NCI-H2029 (cell line): ENCODE results near the gene THEMIS.
"Not testable (repeated sequence)": the region's sequence is repeated elsewhere in the genome, so short reads cannot be mapped to it uniquely, and the experiment has no call there.

Experiments used
- DNase-seq: peaks from one replicate; lab custom pipeline; 2025; lab: John Stamatoyannopoulos, UW

THEMIS gene

DNA sequence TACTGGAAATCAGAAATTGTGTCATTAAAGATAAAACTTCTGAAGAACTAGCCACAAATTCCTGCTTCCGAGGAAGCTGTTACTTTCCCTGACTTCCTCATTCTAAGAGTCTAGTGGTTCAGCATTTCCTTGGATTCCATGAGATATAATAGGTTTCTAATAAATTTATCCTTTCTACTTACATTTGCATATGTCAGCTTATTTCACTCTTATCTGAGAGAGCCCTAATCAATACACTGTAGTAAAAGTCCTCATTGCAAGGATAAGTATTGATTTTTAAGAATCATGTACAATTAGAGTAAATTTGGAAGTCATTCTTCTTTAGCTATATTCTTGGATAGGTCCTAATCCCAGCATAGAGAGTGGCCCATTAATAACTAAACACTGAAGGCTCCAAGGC lies 16.9 kb upstream of the THEMIS start:
- no peak for DNase-seq

DNA sequence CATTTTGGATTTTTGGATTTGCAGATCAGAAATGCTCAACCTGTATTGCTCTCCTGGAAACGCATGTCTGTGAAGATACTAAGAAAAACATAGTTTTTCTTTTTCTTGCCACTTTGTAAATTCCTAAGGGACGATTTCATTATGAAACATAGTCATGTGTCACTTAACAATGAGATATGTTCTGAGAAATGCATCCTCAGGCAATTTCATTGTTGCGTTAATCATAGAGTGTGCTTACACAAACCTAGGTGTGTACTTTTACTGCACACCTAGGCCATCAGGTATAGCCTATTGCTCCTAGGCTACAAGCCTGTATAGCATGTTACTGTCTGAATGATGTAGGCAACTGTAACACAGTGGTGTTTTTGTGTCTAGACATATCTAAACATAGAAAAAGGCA lies 13.4 kb upstream of the THEMIS start:
- no peak for DNase-seq

DNA sequence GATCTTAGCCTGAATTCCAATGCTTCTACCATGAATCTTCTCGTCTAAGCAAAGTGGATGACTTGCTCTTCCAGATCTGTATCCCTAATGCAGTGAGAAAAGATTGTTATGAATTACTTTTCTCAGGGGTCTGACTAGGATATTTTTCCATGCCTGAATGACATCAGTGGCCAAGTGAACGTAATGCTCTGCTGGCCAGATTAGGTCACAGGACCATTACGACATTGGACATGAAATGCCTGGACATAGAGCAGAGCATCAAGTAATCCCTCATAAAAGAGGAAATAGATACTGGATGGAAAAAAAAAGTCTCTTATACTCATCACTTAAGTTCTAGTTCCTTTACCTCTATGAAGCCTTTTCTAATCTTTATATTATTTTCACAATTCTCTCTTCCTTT lies 12.1 kb upstream of the THEMIS start:
- no peak for DNase-seq

DNA sequence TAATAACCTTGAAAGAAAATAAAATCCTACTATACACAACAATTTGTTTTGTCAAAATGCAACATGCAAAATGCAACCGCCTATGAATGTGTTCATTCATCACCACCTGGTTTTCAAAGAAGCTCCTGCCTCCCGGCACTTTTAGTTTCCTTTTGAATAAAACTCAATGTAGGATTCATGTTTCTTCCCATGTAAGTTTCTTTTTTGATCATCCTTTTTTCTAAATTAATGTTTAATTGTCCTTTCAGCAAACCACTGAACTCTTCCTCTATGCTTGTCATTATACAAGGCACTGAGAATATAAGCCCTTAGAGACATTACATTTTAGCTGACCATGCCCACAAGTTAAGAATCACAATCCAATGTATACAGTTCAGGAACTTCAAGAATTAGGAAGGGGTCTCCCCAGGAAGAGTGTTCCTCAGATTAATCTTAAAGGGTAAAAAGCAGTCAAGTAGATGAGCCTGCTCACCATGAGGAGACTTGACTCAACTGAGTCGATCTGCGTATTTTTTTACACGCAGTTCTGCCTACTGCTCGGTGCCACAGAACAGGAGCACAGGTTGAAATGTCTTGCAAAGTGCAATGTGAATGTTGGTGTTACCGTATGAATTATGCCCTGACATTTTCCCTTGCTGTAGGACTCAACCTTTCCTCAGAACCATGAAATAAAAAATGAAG lies 7.2 kb upstream of the THEMIS start:
- no peak for DNase-seq

DNA sequence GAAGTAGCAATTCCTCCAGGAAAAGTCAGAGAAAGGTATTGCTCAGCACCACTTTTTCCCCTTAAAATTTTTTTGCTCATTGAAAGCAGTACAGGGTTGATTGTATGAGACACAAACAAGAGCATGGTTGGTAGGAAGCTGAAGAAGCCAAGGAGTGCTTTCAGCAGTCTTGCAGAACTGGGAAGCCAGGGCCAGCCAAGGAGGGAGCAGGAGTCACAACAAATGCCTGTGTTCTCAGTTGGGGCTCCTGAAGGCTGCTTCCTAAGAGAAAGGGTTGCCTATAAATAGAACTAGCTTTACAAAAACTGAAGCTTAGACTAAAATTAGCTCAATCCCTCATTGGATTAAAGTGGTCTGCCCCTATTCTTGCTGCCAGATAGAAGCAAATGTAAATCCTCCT lies 3.3 kb upstream of the THEMIS start:
- DNase-seq: no peak

DNA sequence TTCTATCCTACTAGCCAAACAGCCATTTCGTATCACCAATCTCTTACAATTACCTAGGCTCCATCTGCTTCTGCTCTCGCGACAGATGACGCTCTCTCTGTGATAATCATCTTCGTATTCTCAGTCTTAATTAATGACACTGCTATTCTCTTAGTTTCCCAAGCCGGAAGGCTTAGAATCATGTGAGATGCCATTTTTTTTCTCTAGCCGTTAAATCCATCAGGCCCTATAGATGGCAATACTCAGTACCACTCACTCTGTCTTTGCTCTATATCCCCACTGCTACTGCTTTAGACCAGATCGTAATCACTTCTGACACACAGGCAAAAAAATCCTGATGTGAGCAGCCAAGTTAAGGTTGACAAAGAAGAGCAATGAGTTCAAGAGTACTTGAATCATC lies 2.1 kb upstream of the THEMIS start:
- DNase-seq: no peak

DNA sequence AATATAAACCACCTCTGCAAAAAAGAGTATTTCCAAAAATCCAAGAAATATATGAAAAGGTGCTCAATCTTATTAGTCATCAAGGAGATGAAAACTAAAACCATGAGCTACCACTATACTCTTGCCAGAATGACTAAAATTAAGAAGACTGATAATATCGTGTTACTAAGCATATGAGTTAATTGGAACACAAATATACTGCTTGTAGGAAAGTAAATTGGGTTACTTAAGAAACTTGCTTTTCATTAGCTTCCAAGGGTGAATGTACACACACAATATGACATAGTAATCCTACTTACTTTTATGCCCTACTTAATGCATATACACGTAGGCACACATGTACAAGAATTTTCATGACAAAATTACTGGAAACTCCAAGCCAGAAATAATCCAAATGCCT lies 3.4 kb downstream of the THEMIS start:
- no peak for DNase-seq

DNA sequence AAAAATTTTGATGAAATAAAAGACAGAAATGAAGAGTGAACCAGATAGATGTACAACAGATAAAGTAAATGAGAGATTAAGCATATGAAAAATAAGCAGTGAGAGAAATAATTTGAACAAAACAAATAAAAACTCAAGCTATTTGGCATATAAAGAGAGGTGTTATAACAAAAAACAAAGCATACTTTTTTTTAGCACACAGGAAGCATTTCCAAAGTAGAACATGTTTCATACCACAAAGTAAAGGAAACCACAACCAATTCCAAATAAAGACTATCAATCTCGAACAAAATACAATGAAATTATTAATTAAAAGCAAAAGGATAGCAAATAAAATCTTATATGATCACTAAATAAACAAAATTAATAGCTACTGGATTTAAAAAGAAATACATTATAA lies 6.8 kb downstream of the THEMIS start:
- no peak for DNase-seq

DNA sequence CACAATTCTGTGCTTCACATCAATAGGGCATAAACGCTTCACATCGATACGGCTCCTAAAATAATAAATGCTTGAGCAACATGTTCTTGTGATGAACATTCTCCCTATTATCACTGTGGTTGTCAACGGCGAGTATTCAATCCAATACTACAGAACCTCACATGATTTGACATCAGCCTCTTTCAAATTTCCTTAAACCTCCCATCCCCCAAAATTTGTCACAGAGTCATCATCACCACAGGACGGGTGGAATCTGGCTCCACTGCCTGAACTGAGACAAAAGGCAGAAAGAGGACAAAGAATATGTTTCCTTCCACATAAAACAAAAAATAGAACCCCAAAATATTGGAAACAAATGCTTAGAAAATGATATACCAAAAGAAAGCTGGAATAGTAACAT lies 7.3 kb downstream of the THEMIS start:
- DNase-seq: no peak

DNA sequence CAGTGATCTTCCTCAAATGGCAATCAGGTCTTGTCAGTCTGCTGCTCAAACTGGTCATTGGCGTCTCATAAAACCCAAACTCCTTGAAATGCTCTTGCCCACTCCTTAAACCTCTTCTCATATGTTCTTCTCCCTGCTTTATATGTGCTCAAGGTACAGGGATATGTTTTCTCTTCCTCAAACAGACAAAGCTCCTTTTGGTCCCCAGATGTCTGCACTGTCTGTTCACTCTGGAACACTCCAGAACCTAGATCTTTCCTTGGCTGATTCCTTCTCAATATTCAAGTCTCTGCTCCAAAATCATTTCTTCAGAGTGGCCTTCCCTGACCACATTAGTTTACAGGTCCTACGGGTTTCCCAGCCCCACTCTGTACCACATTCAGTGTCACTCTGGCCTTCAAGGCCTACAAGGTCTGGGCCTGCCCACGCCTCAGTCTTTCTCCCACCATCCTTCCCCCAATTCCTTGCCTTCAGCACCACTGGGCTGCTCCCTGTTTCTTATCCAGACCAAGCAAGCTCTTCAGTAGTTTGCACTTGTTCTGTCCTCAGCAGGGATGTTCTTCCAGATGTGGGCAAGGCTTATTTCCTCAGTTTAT lies 9.0 kb downstream of the THEMIS start:
- DNase-seq: no peak

DNA sequence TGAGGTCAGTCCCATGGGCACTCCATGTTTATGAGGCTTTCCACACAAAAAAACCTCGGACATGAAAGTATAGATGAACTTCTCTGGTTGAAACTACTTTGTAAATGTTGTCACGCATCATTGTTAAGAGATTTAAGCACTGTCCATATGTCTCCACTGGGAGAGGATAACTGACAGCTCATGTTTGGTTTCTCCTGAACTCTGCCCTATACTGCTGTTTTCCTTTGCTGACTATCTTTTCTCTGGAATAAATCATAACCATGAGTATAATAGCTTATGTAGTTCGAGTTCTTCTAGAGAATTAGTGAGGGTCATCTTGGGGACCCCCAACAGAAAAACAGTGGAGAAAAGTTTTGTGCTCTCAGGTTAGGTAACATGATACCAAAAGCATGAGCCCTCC lies 14.3 kb downstream of the THEMIS start:
- DNase-seq: no peak

DNA sequence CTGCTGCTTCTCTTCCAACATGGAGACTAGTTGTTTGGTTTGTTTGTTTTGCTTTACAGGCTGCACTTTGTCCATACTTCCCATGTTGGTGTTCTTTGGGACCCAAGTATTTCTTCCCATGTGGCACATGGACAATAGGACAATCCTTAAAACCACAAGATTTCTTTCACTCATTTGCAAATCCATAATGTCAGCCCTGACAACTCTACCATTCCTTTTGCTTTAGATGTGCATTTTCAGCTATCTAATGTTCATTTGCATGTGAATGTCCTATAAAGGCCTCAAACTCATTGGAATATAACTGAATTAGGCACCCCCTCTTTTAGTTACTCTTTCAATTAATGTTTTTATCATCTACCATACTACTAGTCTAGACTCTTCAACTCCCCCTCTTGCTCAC lies 16.7 kb downstream of the THEMIS start:
- DNase-seq: no peak

DNA sequence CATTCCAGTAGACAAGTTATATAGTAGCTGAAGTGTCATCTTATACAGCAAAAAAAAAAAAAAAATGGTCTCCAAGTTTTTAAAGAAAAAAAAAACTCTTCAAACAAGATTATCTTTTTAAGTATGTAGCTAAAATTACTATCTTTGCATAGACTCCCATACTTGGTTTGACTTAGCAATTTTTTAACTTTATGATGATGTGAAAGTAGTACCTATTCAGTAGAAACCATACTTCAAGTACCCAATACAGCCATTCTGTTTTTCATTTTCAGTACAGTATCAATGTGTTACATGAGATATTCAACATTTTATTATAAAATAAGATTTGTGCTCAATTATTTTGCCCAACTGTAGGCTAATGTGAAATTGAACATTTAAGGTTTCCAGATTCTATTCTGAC lies 18.9 kb downstream of the THEMIS start:
- DNase-seq: not testable (repeated sequence)

DNA sequence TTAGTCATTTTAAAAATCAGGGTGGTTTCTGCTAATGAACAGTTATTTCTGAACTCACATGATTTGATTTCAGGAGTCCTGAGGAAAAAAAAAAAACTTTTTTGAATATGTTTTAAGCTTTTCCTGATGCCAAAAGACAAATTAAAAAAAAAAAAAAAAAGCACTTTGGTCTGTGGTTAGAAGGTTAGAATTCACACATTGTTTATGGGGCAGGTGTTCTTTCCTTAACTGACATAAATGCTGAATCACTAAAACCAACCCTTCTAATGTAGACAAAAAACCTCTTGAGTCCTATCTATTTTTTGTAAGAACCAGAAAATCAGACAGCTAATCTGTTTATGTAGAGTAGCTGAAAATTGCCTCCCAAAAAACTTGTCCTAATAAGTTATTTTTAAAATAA lies 20.4 kb downstream of the THEMIS start:
- no peak for DNase-seq

DNA sequence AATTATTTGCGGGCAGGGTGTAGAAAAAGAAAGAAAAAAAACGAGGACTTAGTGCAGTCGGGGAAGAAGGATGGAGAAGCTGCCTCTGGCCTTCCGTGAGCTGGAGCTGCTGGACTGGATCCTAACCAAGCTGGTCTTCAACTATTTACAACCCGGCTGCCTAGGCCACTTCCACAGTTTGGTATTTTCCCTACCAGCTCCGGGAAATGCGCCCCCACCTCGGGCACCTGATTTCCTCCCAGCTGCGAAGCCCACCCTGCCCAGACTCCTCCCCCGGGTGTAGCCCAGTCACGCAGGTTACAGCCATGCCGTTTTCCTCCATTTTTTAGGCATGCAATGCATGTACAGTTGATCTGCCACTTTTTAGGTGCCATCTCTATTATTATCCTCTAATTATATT lies 21.2 kb downstream of the THEMIS start:
- no peak for DNase-seq

DNA sequence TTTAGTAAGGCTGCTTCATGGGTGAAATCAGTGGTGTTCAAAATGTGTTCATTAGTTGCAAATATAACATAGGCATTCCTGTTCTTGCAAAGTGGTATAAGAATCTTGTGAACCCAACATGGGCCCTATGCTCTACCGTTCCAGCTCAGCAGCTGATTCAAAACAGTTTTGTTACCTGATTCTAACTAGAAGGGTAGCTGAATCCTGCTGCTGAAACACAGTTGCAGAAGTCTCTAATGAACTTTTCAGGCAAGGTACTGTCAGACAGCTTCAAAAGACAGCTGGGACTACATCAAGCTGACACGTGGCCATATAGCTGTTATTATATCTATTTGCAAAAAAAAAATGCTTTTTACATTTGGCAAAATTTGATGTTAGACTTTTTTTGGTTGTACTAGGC lies 22.7 kb downstream of the THEMIS start:
- DNase-seq: no peak

DNA sequence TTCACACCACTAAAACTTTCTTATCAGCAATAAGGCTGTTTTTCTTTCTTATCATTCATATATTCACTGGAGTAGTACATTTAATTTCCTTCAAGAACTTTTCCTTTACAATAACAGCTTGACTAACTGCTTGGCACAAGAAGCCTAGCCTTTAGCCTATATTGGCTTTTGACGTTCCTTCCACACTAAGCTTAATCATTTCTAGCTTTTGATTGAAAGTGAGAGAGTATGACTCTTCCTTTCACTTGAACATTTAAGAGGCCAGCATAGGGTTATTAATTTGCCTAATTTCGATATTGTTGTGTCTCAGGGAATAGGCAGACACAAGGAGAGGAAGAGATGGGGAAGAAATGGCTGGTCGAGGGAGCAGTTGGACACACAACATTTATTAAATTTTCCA lies 23.6 kb downstream of the THEMIS start:
- no peak for DNase-seq

DNA sequence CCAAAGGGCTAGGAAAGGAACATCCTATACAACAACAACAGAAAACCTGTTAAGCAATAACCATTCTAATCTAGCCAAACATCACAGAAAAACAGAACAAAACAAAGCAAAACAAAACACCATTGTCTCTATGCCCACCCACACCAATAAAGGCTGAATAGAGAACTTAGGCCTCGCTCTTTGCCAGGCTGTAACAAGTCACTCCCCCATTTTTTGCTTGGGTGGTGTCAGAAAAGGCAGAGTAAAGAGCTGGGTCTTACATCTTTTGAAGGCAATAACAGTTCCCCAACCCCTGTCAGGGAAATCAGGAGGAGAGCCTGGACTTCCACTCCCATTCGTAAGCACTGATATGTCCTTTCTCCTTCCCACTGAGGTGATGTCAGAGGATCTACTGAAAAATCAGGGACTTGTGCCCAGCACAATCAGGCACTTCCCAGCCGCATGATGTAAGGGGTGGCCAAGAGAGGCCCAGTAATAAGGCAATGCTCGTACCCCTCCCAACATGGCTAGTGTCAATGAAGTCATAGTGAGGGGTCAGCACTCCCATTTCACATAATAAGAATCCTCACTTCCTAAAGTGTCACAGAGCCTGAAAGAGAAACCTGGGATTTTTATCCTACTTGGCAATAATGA lies 31.0 kb downstream of the THEMIS start:
- no peak for DNase-seq

DNA sequence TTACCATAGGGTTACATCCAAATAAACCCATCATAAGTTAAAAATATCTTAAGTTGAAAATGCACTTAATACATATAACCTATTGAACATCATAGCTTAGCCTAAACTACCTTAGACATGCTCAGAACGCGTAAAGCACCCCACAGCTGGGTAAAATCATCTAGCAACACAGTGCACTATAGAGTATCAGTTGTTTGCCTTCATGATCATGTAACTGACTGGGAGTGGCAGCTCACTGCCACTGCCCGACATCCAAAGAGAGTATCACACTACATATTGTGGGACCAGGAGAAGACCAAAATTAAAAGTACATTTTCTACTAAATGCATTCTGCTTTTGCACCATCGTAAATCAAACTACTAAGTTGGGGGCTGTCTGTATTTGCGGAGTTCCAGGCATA lies 31.7 kb downstream of the THEMIS start:
- DNase-seq: no peak

DNA sequence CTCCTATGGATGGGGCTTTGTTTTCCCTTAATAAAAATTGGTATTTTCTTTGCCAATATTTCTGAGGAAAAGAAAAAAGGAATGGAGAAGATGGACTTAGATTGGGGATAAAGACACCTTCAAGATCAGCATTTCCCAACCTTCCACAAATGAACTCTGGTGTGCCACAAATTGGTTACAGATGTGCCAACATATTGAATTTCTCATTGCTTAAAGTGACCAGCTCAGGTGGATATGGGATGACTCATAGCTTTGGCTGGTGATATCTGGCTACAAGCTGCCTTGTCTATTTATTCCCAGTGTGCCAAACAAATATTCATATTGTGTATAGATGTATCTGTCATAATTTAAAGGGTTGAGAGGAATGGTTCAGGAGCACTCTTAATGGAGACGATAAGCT lies 32.5 kb downstream of the THEMIS start:
- no peak for DNase-seq

DNA sequence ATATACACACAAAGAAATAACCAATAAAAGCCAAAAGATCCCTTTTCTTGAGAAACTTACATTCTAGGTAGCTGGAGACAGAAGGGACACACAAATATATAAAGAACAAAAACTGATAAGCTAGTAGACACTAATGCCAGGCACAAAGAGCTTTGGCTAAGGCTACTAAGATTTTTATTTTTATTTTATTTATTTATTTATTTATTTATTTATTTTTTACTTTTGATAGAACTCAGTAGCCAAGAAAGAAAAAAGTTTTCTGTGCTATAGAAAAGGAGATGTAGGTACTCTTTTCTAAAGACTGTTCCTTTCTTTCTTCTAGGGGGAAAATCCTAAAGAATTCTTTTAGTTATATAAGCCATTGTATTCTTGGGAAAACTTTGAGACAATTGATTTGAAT lies 34.1 kb downstream of the THEMIS start:
- DNase-seq: no peak

DNA sequence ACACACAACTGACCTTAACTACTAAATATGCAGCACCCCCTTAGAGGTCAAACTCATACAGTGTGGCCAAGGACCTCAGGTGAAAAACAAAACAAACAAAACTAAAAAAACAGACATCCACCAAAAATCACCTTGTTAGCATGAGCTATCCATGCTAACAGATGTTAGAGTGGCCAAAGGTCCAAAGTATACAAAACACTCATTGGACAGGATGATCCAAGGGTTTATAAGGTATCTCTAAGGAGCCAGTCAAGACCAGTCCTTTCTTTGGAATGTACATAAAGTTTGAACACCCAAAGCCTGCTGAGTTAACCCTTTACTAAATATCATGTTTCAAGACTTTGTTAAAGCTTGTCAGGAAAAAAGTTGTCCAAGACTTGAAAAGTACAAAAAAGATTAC lies 35.8 kb downstream of the THEMIS start:
- DNase-seq: no peak

DNA sequence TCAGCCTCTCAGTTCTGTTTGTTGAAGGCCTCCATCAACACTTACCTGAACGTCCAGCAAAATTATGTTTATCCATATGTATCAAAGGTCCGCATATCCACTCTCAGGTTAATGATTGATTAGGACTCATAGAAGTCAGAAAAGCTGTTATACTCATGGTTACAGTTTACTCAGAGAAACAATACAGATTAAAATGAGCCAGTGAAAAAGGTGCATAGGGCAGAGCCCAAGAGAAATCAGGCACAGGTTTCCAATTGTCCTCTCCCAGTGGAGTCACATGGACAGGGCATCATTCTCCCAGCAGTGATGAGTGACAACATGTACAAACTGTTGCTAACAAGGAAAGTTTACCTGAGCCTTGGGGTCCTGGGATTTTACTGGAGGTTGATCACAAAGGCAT lies 36.2 kb downstream of the THEMIS start:
- DNase-seq: no peak

DNA sequence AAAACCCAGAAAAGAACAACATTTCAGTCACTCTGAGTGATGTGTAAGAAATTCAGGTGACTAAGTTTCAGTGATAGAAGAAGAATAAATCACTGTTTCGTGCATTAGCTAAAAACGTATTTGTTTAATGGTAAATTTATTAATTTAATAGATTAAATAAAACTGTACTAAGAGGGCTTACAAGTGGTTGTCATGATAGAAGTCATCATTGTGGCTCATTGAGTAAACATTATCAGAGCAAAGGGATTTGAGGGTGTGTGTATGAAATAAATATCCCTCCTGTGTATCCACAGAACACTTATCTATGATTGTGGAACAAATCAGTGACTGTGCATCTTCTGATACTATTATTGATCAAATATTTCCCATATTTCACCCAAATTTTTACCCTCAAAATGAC lies 40.1 kb downstream of the THEMIS start:
- DNase-seq: no peak
